Suppressor macrophage (primary cell): ENCODE results near the gene NOS3.

Source experiments
- DNase-seq, 4 experiments: peaks; one replicate each; pipeline ENCODE4 v3.0.0-alpha.2; 2020 to 2022

The NOS3 gene

DNA sequence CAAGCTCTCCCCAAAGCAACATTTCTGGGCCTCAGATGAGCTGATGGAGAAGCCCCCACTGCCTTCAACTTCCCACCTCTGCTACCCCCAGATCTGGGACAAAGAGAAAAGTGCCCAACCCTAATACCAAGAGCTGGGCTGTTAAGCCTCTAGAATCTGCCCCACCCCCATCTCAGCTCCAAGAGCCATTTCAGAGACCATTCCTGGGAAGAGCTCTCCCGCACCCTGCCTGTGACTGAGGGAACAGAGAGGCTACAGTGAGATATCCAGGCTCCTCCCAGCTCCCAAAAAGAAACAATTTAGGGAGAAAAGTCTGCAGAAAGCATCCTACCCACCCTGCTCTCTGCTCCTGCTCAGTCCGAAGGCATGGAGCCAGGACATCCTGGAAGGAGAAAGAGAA is 10.2 kb upstream of the NOS3 start:
- DNase-seq: no peak

DNA sequence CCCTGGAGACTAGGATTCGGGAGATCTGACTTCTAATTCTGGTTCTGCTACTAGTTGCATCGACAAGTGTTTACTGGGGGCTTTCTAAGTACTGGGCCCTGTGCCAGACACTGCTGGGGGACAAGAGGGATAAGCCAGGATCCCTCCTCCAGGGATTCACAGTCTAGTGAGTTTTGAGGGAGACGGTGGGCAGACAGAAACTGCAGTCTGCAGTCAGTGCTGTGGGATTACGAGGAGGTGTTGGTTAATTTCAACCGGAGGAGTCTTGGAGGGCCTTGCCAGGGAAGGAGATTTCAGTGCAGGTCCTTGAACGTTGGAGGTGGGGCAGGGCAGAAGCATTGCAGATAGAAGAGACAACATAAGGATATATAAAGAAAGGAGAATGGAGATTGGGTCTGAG is 9.2 kb upstream of the NOS3 start:
- DNase-seq: no peak

DNA sequence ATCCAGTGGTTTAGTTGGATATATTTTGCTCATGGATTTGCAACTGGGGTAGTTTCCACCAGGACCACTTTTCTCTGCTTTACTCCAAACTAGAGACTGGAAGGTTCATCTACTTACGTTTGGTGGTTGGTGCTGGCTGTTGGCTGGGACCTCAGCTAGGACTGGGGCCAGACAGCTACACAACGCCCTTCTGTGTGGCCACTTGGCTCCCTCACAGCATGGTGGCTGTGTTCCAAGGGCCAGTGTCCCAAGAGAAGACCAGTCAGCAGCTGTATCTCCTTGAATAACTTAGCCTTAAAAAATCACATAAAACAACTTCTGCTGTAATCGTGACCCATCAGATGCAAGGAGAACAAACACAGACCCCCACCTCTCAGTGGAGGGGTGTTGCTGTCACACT is 8.5 kb upstream of the NOS3 start:
- DNase-seq: no peak

DNA sequence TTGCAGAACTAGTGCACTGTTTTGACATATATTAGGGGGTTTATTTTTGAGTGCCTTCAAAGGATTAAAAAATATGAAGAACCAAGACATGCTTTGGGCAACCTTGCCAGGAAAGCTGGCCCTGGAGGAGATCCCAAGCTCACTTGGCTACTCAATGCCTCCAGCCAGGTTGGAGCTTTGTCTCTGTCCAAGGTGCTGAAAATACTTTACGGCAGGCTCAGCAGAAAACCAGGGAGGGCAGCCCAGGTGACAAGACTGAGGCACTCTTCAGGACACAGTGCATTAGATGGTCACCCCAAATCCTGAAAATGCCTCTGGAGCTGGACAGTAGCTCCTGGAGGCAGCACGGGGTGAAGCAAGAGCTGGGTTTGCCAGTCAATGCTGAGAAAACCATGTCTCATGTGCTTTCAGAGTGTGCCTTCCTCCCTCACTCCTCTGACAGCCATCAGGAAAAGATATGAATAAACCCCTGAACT is 6.9 kb upstream of the NOS3 start:
- peak; percentile 35 to 64 (median 52) for DNase-seq

DNA sequence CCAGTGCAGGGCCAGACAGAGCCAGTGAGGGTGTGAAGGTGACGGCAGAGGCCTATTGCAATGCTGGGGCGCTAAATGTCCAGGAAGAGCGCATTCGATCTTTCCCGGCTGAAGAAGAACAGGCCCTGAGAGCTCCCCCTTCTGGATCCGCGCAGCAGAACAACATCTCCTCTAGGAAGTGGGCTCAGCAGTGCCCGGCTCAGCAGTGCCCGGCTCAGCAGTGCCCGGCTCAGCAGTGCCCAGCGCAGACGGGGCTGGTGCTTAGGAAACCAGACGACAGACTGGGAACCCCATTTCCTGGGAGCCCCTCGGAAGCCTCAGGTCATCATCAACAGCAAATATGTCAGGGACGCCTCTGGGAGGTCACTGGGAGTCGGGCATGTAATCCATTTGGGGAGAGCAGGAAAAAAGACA is 4.7 kb upstream of the NOS3 start:
- DNase-seq: peak; percentile 67 to 80 (median 74)

DNA sequence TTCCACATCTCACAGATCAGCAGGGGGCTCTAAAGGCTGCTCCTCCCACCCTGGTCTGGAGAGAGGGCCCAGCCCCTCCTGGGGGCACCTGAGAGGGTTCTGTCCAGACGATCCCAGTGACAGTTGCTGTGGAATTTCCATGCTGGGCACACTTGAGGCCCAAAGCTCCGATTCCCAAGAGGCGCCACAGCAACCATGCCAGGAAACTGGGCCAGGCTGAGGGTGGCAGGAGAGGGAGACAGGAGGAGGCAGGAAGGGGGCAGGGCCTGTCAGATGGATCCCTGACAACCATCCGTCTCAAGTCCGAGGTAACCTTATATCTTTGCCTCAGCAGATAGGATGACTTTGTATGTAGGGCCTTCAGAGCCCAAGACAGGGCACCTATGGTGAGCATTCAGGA is 4.3 kb upstream of the NOS3 start:
- DNase-seq: no peak

DNA sequence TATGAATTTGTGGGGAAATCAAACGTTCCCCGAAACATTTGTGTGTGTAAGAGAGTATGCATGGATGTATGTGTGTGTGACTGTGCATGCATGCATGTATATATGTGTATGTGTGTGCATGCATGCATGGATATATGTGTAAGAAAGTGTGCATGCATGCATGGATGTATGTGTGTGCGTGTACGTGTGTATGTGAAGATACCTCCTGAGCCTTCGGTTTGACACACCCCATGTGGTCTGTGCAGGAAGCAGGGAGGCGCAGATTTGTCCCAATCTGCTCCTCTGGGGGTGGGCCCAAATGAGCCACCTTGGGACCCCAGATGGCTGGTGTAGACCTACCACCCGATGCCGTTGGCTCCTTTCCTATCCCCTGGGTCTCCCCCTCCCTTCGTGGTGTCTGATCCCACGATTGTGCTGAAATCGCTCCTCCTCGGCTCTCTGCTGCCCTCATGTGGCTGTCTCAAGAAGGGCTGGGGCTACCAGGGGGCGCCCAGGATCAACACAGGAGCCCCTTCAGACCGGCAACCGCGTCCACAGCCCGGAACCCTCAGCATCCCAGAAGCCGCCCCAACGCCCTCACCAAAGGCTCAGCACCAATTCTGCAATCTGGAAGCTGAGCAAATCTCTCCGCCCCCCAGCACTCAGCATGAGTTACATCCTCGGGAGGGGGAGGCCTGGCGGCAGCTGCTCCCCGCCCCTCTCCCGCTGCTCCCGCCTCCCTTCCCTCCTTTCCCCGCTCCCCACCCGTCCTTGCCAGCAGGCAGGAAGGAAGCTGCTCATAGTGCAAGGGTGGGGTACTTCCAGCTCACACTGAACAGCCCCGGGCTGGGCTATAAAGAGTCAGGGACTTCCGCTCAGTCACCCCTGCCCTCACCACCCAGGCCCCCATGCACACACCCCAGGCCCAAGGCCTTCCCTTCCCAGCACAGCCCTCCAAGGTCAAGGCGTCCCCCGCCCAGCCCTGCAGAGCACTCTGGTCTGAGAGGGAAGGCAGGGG is 2.3 kb upstream of the NOS3 start:
- DNase-seq: peak; percentile 41 to 63 (median 50)

DNA sequence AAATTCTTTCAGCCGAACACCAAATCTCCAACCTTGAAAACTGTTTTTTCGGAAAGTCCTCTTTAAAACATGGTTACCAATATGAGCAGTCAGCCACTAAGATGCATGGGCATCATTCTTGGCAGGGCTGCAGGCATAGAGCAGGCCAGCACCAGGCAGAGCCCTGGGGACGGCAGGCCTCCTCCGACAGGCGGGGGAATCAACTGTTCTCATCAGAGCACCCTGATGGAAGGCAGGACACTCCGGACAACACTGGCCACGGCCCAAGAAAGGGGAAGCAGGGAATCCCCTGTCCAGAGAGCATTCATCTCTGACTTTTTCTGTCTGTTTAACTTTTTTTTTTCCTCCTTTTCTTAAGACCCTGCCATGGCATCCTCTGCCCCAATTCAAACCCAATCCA is 1.4 kb upstream of the NOS3 start:
- DNase-seq: peak in 1 of 4 experiments; percentile 20

DNA sequence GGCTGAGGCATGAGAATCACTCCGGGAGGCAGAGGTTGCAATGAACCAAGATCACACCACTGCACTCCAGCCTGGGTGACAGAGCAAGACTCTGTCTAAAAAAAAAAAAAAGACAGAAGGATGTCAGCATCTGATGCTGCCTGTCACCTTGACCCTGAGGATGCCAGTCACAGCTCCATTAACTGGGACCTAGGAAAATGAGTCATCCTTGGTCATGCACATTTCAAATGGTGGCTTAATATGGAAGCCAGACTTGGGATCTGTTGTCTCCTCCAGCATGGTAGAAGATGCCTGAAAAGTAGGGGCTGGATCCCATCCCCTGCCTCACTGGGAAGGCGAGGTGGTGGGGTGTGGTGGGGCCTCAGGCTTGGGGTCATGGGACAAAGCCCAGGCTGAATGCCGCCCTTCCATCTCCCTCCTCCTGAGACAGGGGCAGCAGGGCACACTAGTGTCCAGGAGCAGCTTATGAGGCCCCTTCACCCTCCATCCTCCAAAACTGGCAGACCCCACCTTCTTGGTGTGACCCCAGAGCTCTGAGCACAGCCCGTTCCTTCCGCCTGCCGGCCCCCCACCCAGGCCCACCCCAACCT is 1.3 kb downstream of the NOS3 start:
- DNase-seq: no peak

DNA sequence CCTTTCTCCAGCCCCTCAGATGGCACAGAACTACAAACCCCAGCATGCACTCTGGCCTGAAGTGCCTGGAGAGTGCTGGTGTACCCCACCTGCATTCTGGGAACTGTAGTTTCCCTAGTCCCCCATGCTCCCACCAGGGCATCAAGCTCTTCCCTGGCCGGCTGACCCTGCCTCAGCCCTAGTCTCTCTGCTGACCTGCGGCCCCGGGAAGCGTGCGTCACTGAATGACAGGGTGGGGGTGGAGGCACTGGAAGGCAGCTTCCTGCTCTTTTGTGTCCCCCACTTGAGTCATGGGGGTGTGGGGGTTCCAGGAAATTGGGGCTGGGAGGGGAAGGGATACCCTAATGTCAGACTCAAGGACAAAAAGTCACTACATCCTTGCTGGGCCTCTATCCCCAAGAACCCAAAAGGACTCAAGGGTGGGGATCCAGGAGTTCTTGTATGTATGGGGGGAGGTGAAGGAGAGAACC is 2.1 kb downstream of the NOS3 start:
- DNase-seq: peak in 3 of 4 experiments; percentile 28 to 34 (median 34)

DNA sequence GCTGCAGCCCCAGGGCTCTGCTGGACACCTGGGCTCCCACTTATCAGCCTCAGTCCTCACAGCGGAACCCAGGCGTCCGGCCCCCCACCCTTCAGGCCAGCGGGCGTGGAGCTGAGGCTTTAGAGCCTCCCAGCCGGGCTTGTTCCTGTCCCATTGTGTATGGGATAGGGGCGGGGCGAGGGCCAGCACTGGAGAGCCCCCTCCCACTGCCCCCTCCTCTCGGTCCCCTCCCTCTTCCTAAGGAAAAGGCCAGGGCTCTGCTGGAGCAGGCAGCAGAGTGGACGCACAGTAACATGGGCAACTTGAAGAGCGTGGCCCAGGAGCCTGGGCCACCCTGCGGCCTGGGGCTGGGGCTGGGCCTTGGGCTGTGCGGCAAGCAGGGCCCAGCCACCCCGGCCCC is 2.7 kb downstream of the NOS3 start:
- no peak for DNase-seq

DNA sequence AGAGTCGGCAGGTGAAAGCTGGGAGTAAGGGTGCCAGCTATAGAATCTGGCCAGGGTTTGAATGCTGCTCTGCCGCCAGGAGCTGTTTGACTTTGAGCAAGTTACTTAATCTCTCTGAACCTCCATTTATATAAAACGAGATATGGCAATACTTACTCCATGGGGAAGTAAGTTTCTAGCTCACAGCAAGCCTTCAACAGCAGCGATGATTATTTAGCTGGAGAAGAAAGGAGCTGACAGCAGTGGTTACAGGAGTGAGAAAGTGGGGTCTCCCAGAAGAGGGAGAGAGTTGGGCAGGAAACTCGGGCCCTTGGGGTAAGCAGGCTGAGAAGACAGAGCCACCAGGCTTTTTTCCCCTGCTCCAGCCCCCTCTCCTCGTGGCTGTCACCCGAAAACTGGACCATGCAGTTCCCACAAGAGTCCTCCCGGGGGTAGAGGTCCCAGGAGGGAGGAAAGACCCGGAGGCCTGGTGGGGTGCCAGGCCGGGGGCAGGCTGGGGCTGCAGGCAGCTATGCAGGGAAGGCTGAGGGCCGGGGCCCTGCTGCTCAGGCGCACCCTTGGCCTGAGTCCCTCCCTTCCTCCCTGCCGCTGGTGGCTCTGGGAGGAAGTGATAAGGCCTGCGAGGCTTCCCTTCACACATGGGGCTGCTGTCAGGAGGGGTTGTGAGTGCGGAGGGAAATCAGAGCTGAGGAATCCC is 3.5 kb downstream of the NOS3 start:
- peak; percentile 46 to 75 (median 68) for DNase-seq

DNA sequence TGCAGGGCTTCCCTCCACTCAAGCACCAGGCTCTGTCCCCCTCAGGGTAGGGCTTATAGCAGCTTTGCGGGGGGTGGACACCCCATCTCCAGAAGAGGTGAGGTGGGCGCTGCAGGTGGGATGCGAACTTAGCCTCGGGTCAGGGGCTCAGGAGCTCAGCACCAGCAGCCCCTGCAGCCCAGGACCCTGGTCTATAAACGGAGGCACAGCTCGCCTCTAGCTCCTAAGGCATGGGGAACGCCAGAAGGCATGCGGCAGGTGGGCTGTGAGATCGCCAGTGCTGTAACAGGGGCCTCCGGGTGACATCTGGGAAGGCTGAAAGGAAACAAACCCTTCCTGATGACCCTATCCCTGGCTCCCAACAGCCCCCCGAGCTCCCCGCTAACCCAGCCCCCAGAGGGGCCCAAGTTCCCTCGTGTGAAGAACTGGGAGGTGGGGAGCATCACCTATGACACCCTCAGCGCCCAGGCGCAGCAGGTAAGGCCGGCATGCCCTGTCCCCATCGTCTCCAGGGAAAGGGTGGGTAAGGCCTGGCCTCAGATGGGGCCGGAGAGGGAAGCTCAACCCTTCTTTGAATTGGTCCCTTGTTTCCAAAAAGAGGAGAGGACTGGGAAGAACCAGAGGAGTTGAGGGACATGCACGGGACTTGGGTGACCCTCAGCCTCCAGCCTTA is 4.2 kb downstream of the NOS3 start:
- no peak for DNase-seq

DNA sequence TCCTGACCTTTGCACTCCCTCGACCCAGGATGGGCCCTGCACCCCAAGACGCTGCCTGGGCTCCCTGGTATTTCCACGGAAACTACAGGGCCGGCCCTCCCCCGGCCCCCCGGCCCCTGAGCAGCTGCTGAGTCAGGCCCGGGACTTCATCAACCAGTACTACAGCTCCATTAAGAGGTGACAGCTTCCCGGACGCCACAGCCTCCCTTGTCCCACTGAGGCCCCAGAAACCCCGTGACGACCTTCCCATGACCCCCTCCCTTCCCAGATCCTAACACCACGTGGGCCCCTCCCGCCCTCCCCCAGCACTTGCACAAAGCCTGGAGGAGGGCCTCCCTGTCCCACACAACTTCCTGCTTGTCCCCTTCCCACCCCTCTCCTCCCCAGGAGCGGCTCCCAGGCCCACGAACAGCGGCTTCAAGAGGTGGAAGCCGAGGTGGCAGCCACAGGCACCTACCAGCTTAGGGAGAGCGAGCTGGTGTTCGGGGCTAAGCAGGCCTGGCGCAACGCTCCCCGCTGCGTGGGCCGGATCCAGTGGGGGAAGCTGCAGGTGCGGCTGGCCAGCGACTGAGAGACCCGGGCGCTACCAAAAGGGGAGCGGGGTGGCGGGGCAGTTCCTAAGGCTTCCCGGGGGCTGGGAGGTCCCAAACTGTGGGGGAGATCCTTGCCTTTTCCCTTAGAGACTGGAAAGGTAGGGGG is 5.7 kb downstream of the NOS3 start:
- peak in 3 of 4 experiments; percentile 40 to 57 (median 57) for DNase-seq

DNA sequence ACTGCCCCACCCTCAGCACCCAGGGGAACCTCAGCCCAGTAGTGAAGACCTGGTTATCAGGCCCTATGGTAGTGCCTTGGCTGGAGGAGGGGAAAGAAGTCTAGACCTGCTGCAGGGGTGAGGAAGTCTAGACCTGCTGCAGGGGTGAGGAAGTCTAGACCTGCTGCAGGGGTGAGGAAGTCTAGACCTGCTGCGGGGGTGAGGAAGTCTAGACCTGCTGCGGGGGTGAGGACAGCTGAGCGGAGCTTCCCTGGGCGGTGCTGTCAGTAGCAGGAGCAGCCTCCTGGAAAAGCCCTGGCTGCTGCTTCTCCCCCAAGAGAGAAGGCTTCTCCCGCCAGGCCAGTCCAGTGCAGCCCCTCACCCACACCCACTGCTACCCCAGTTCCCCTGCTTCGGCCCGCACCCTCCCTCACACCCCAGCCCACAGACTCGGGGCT is 6.3 kb downstream of the NOS3 start:
- peak in 2 of 4 experiments; percentile 28 to 42 for DNase-seq

DNA sequence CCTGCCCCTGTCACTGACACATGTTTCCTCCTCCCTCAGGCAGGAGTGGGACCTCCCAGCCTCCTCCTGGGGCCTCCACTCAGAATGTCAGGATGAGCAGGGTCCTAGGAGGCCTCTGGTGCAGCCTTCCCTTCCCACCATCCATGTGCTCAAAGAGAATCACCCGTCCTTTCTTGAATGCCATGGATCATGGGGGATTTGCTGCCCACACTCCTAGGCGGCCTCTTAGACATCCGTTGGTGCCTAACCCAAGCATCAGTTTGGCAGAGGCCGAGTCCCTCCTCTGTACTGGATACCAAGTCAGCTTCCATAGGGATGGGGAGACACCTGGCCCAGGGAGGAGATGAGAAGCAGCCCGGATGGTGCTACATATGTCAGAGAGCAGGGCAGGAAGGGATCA is 7.0 kb downstream of the NOS3 start:
- DNase-seq: no peak

DNA sequence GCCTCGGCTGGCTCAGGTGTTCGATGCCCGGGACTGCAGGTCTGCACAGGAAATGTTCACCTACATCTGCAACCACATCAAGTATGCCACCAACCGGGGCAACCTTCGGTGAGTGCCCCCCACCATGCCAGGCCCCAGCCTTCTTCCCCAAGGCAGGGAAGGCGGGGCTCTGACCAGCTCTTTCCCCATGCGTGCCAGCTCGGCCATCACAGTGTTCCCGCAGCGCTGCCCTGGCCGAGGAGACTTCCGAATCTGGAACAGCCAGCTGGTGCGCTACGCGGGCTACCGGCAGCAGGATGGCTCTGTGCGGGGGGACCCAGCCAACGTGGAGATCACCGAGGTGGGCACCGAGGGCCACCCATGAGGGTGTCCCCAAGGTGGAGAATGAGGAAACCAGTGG is 7.5 kb downstream of the NOS3 start:
- DNase-seq: no peak

DNA sequence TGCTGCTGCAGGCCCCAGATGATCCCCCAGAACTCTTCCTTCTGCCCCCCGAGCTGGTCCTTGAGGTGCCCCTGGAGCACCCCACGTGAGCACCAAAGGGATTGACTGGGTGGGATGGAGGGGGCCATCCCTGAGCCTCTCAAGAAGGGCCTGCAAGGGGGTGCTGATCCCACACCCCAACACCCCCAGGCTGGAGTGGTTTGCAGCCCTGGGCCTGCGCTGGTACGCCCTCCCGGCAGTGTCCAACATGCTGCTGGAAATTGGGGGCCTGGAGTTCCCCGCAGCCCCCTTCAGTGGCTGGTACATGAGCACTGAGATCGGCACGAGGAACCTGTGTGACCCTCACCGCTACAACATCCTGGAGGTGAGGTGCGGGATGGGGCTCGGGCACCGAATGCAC is 8.2 kb downstream of the NOS3 start:
- no peak for DNase-seq

DNA sequence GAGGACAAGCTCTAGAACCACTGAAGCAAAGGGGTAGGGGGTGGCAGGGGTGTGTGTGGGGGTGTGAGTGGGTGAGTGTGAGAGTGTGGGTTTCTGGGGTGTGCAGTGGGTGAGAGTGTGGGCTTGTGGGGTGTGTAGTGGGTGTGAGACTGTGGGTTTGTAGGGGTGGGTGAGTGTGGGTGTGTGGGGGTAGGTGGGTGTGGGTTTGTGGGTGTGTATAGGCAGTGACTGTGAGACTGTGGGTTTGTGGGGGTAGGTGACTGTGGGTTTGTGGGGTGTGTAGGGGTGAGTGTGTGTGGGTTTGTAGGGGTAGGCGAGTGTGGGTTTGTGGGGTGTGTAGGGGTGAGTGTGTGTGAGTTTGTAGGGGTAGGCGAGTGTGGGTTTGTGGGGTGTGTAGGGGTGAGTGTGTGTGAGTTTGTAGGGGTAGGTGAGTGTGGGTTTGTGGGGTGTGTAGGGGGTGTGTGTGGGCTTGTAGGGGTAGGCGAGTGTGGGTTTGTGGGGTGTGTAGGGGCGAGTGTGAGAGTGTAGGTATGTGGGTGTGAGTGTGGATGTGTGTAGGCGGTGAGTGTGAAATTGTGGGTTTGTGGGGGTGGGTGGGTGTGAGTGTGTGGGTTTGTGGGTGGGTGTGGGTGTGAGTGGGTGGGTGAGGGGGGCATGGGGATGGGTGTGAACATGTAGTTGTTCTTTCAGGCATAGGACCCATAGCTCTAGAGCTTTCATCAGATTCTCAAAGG is 8.8 kb downstream of the NOS3 start:
- DNase-seq: no peak

DNA sequence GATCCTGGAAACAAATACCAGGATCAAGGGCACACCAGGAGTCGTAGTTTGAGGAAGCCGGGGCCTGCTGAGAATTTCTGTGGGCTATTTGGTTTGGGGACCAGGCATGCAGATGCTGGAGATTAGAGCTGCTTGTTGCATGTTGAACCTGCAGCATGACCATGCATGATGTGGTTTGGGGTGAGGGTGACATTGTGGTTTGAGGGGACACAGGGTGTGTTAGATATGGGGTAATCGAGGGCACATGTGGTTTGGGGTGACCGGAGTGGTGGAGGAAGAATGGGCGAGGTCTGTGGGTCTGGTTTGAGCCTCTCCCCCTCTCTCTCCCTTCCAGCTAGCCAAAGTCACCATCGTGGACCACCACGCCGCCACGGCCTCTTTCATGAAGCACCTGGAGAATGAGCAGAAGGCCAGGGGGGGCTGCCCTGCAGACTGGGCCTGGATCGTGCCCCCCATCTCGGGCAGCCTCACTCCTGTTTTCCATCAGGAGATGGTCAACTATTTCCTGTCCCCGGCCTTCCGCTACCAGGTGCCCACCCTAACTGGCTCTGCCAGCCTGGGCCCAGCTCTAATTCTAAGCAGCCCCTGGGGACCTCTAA is 10.2 kb downstream of the NOS3 start:
- no peak for DNase-seq

DNA sequence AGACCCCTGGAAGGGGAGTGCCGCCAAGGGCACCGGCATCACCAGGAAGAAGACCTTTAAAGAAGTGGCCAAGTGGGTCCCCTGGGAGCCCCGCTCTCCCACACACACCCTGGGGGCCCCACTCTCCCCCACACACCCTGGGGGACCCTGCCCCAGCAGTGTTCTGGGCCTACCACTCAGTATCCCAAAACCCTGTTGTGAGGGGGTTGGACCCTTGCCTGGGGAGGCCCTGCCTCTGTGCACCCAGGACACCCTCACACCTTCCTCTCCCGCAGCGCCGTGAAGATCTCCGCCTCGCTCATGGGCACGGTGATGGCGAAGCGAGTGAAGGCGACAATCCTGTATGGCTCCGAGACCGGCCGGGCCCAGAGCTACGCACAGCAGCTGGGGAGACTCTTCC is 10.7 kb downstream of the NOS3 start:
- no peak for DNase-seq
